ENCODE data around the gene DENND2A. TPM values are rescaled to one million over a fixed set of nuclear protein-coding genes. Genes with fewer than 3 reads are reported as not detected.
A peak's percentile ranks its signal among the peaks of the same experiment; 100 is the strongest.

The DENND2A gene
- total RNA-seq, 3 donors from 2014 or later = 6.9 to 13.1 (median 7.6) TPM

DNA sequence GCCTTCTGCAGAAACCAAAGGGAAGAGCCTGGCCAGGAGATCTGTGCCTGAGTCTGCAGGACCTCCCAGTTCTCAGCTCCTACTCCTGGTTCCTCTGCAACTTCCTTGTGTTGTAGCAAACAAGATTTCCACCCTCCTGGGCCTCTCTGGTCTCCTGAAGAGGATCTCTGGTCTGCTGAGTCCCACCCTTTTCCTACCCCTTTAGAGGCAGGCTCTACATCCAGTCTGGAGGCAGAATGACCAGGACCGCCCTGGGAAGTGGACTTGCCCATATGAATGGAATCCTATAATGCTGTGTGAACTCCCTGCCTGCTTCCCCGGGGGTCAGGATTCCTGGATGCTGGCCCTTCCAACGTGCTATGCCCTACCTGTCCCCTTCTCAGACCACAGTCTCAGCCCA lies 3.2 kb downstream of the DENND2A start:
- no peaks in the 10 kb centered on the region for H3K36me3 ChIP-seq
- peak overlapping the region in 1 of 2 donors; percentile 93 for H3K27ac ChIP-seq
- TF ChIP-seq POLR2AphosphoS5 (IDR thresholded peaks at IDR 0.05) (no peak), POLR2A (IDR thresholded peaks at IDR 0.05) (no peak)
- TF ChIP-seq, protein P1, sequence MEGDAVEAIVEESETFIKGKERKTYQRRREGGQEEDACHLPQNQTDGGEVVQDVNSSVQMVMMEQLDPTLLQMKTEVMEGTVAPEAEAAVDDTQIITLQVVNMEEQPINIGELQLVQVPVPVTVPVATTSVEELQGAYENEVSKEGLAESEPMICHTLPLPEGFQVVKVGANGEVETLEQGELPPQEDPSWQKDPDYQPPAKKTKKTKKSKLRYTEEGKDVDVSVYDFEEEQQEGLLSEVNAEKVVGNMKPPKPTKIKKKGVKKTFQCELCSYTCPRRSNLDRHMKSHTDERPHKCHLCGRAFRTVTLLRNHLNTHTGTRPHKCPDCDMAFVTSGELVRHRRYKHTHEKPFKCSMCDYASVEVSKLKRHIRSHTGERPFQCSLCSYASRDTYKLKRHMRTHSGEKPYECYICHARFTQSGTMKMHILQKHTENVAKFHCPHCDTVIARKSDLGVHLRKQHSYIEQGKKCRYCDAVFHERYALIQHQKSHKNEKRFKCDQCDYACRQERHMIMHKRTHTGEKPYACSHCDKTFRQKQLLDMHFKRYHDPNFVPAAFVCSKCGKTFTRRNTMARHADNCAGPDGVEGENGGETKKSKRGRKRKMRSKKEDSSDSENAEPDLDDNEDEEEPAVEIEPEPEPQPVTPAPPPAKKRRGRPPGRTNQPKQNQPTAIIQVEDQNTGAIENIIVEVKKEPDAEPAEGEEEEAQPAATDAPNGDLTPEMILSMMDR (IDR thresholded peaks at IDR 0.05) = no peak
- peaks cover 0 to 10% of the 10 kb centered on the region in 2 donors for H3K27me3 ChIP-seq
- intact Hi-C loops (cut with DNase I; ENCODE audit: low total_unique reads) = loop anchor here (10.0 kb wide), 1 partner anchor 1457 kb away; no protein-coding TSS in a partner anchor
- no peak for DNase-seq (ENCODE audit: low spot score in 2 of 2)
- H3K4me3 ChIP-seq = no peak overlapping the region
- H3K4me1 ChIP-seq = no peaks in the 10 kb centered on the region
- no peaks in the 10 kb centered on the region for H3K9me3 ChIP-seq

DNA sequence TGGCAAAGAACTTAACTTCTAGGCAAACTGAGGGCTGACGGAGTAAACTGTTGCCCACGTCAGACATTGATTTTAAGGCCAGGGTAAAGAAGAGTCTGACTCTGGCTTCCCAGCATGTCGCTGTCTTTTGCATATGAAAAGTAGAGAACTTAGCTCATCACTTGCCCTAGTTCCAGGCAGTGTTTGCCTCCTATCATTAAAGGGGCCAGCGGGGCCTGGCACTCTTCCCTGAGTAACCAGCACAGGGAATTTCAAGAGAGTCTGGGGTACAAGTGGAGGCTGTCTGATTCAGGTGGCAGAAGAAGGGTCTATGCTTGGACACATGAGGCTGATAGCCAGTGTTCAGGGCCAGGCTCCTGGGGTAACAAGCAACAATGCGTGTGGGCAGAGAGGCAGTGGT lies 4.8 kb downstream of the DENND2A start:
- no peak overlapping the region for H3K4me3 ChIP-seq
- no peak for DNase-seq (ENCODE audit: low spot score in 2 of 2)
- H3K4me1 ChIP-seq = no peaks in the 10 kb centered on the region
- H3K27ac ChIP-seq = no peak overlapping the region
- no peaks in the 10 kb centered on the region for H3K9me3 ChIP-seq
- intact Hi-C loops (cut with DNase I; ENCODE audit: low total_unique reads) = loop anchor here (10.0 kb wide), 1 partner anchor 1459 kb away; no protein-coding TSS in a partner anchor
- TF ChIP-seq POLR2A (IDR thresholded peaks at IDR 0.05) (no peak), POLR2AphosphoS5 (IDR thresholded peaks at IDR 0.05) (no peak)
- TF ChIP-seq, protein P1 (IDR thresholded peaks at IDR 0.05) = no peak
- no peaks in the 10 kb centered on the region for H3K36me3 ChIP-seq
- peaks cover 0 to 10% of the 10 kb centered on the region in 2 donors for H3K27me3 ChIP-seq

DNA sequence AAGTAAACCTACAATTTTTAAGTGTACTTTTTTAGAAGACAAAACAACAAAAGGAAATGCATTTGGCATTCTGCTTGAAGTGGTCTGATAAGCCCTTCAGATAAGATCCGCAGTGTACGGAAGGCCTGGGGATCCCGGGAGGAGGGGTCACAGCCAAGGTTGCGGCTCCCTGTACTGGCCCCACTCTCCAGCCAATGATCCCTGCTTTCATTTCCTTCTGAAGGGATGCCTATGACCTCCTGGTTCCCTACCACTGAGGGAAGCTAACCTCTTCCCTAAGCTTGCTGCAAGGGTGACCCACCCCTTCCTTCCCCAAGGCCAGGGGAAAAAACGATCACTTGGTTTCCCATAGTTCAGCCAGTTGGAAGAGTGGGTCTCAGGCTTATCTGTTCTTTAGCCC lies 5.3 kb downstream of the DENND2A start:
- Histone ChIP-seq H3K9me3 (no peaks in the 10 kb centered on the region), H3K27ac (no peak overlapping the region), H3K27me3 (peaks cover 0 to 10% of the 10 kb centered on the region in 2 donors), H3K4me1 (no peaks in the 10 kb centered on the region), H3K36me3 (no peaks in the 10 kb centered on the region), H3K4me3 (no peak overlapping the region)
- TF ChIP-seq, protein P1 (IDR thresholded peaks at IDR 0.05) = no peak
- TF ChIP-seq POLR2AphosphoS5 (IDR thresholded peaks at IDR 0.05) (no peak), POLR2A (IDR thresholded peaks at IDR 0.05) (no peak)
- no peak for DNase-seq (ENCODE audit: low spot score in 2 of 2)
- intact Hi-C loops (cut with DNase I; ENCODE audit: low total_unique reads) = loop anchor here (10.0 kb wide), 1 partner anchor 1459 kb away; no protein-coding TSS in a partner anchor

DNA sequence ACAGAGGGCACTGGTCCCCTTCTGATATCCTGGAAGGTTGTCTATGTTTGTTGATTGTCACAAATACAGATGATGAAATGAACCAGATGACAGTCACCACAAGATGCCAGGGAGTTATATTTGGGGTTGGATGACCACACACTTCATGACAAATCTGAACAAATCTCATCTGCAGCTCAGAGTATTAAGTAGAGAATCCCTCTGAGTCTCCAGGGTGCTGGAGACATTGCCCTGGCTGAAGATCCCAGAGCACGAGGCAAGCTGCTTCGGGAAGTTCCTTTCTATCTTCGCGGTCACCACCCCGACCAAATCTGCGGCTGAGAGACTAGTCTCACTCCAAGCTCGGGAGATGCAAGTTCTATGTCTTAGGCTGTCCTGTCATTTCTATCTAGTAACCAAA lies 9.0 kb downstream of the DENND2A start:
- no peaks in the 10 kb centered on the region for H3K36me3 ChIP-seq
- no peaks in the 10 kb centered on the region for H3K4me1 ChIP-seq
- peak overlapping the region in 1 of 2 donors; percentile 72 for H3K27ac ChIP-seq
- no peak overlapping the region for H3K4me3 ChIP-seq
- DNase-seq (ENCODE audit: low spot score in 2 of 2) = no peak
- TF ChIP-seq POLR2AphosphoS5 (IDR thresholded peaks at IDR 0.05) (no peak), POLR2A (IDR thresholded peaks at IDR 0.05) (no peak)
- TF ChIP-seq, protein P1 (IDR thresholded peaks at IDR 0.05) = no peak
- H3K9me3 ChIP-seq = no peaks in the 10 kb centered on the region
- intact Hi-C loops (cut with DNase I; ENCODE audit: low total_unique reads) = loop anchor here (10.0 kb wide), 1 partner anchor 1463 kb away; no protein-coding TSS in a partner anchor
- H3K27me3 ChIP-seq = no peaks in the 10 kb centered on the region

DNA sequence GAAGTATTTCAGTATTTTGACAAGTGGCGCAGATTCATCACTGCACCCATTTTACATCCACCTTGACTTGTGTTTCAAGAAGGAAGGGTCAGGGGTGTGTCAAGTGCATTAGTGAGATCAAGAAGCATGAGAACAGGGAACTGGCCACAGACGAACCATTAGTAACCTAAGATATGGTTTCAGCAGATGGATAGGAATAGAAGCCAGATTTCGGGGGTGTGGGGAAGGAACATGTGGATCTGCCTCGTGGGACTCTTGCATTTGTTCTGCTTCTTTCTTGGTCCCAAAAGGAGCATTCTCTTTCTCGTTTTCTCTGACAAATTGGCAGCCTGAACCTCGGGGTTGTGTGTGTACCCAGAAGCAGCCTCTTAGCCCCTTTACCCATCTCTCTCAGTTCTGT lies 9.6 kb downstream of the DENND2A start:
- Histone ChIP-seq H3K27ac (peak overlapping the region; percentile 3 to 72), H3K4me1 (peaks cover 0 to 4% of the 10 kb centered on the region in 2 donors)
- intact Hi-C loops (cut with DNase I; ENCODE audit: low total_unique reads) = loop anchor here (10.0 kb wide), 1 partner anchor 1464 kb away; no protein-coding TSS in a partner anchor

More for the DNA sequence above, 9.6 kb downstream of the DENND2A start:
- Histone ChIP-seq H3K36me3 (no peaks in the 10 kb centered on the region), H3K27me3 (no peaks in the 10 kb centered on the region), H3K9me3 (no peaks in the 10 kb centered on the region), H3K4me3 (no peak overlapping the region)
- no peak for DNase-seq (ENCODE audit: low spot score in 2 of 2)
- TF ChIP-seq POLR2A (IDR thresholded peaks at IDR 0.05) = no peak
- TF ChIP-seq, protein P1 (IDR thresholded peaks at IDR 0.05) = no peak
- TF ChIP-seq POLR2AphosphoS5 (IDR thresholded peaks at IDR 0.05) = no peak
